Tibial nerve (tissue), 4 donors: ENCODE measurements around the gene PMS1. TPM values are rescaled to one million over a fixed set of nuclear protein-coding genes. Genes with fewer than 3 reads are reported as not detected.
"Not testable (repeated sequence)": the region's sequence is repeated elsewhere in the genome, so short reads cannot be mapped to it uniquely, and the experiment has no call there.

Experiments used
- DNase-seq, 2 donors: peaks; one replicate each; pipeline ENCODE4 v3.0.0-alpha.2; 2019; ENCODE audit warnings: low spot score in 2 of 2
- H3K27ac ChIP-seq, 4 donors: fragments of 200-600 bp; sonication (generic) in 3 of 4; one replicate each; pipeline ENCODE4 v1.5.1; 2017 to 2019; ENCODE audit warnings: mild to moderate bottlenecking in 1 of 4
- H3K27me3 ChIP-seq, 2 donors: fragments of 200-600 bp; sonication (generic) in 1 of 2; one replicate each; pipeline versions ENCODE4 v1.5.1 to v1.6.0; 2017 to 2019
- H3K36me3 ChIP-seq, 3 donors: fragments of 200-600 bp; sonication (generic); one replicate each; pipeline ENCODE4 v1.5.1; 2018 to 2019
- H3K4me1 ChIP-seq, 4 donors: fragments of 200-600 bp; sonication (generic) in 3 of 4; one replicate each; pipeline ENCODE4 v1.5.1; 2017 to 2019
- H3K4me3 ChIP-seq, 4 donors: fragments of 200-600 bp; sonication (generic) in 3 of 4; one replicate each; pipeline ENCODE4 v1.5.1; 2017 to 2019; ENCODE audit warnings: mild to moderate bottlenecking in 1 of 4, moderate library complexity in 1 of 4
- H3K9me3 ChIP-seq, 4 donors: fragments of 200-600 bp; sonication (generic) in 3 of 4; one replicate each; pipeline ENCODE4 v1.5.1; 2017 to 2019
- CTCF ChIP-seq, 5 experiments: fragments of 200-600 bp in 3 of 5; fragments of 450-650 bp in 2 of 5; sonication (generic) in 3 of 5; IDR thresholded peaks; one replicate each; pipeline ENCODE4 v1.5.1; 2016 to 2019; ENCODE audit warnings: antibody characterized with exemption in 5 of 5, mild to moderate bottlenecking in 3 of 5, moderate library complexity in 2 of 5
- EP300 ChIP-seq, 2 donors: sonication (generic); formaldehyde crosslinking; IDR thresholded peaks; one replicate each; pipeline ENCODE4 v1.6.1; 2017; ENCODE audit warnings: antibody characterized with exemption in 2 of 2, mild to moderate bottlenecking in 1 of 2
- POLR2A ChIP-seq, 2 donors: fragments of 450-650 bp; IDR thresholded peaks; one replicate each; pipeline ENCODE4 v1.6.1; 2017; ENCODE audit warnings: antibody characterized with exemption in 2 of 2, mild to moderate bottlenecking in 2 of 2, moderate library complexity in 2 of 2
- WGBS, 2 donors: methylation state at CpG; one replicate each; pipeline ENCODE4 v1.1.5; 2018; 5-methylcytosine and 5-hydroxymethylcytosine counted together
- total RNA-seq, 4 donors: library from RNA; depleted of rRNA; stranded (reverse); fragments of >200 nt; gene quantifications; one replicate each; pipeline ENCODE4 v1.1.0, GENCODE V29; 2016

PMS1 gene
- total RNA-seq, 4 donors from 2014 or later: 11.2 to 33.0 (median 21.0) TPM

- TF ChIP-seq POLR2A (IDR thresholded peaks at IDR 0.05) (no peak), EP300 (IDR thresholded peaks at IDR 0.05) (no peak), CTCF (IDR thresholded peaks at IDR 0.05) (no peak)
- WGBS, 2 donors: 70 to 82% methylated on average over 2 of the region's 2 CpGs
These were observed 96.2 kb downstream of the PMS1 start for GRCh38 chr2:189880429-189880828.

GRCh38 chr2:189880832-189881492, 96.7 kb downstream of the PMS1 start:
- WGBS, 2 donors: 81 to 84% methylated on average over 5 of the region's 5 CpGs
- TF ChIP-seq POLR2A (IDR thresholded peaks at IDR 0.05): no peak
- no peak for TF ChIP-seq CTCF (IDR thresholded peaks at IDR 0.05)
- TF ChIP-seq EP300 (IDR thresholded peaks at IDR 0.05): no peak
- H3K27ac ChIP-seq: no peak overlapping the region

More at GRCh38 chr2:189880429-189880828, 96.2 kb downstream of the PMS1 start:
- DNase-seq: no peak
- Histone ChIP-seq H3K9me3 (no peaks in the 10 kb centered on the region), H3K27me3 (no peaks in the 10 kb centered on the region), H3K36me3 (peaks cover 0 to 30% (median 0%) of the 10 kb centered on the region in 3 donors), H3K27ac (no peak overlapping the region), H3K4me1 (no peaks in the 10 kb centered on the region), H3K4me3 (no peak overlapping the region)

GRCh38 chr2:189885368-189885767, 101.1 kb downstream of the PMS1 start:
- Histone ChIP-seq H3K36me3 (no peaks in the 10 kb centered on the region), H3K4me1 (no peaks in the 10 kb centered on the region), H3K27me3 (no peaks in the 10 kb centered on the region), H3K4me3 (no peak overlapping the region), H3K9me3 (peaks cover 0 to 23% (median 0%) of the 10 kb centered on the region in 4 donors), H3K27ac (no peak overlapping the region)
- no peak for DNase-seq
- WGBS, 2 donors: 82 to 94% methylated on average over 2 of the region's 2 CpGs
- TF ChIP-seq CTCF (IDR thresholded peaks at IDR 0.05): no peak
- TF ChIP-seq EP300 (IDR thresholded peaks at IDR 0.05): no peak
- TF ChIP-seq POLR2A (IDR thresholded peaks at IDR 0.05): no peak

More at GRCh38 chr2:189880832-189881492, 96.7 kb downstream of the PMS1 start:
- no peaks in the 10 kb centered on the region for H3K27me3 ChIP-seq
- peaks cover 0 to 27% (median 0%) of the 10 kb centered on the region in 3 donors for H3K36me3 ChIP-seq
- DNase-seq: no peak
- H3K4me1 ChIP-seq: no peaks in the 10 kb centered on the region
- H3K9me3 ChIP-seq: no peaks in the 10 kb centered on the region
- no peak overlapping the region for H3K4me3 ChIP-seq

GRCh38 chr2:189892546-189893294, 108.5 kb downstream of the PMS1 start:
- H3K27ac ChIP-seq, H3K4me1 ChIP-seq, H3K27me3 ChIP-seq, DNase-seq, H3K4me3 ChIP-seq, H3K36me3 ChIP-seq: not testable (repeated sequence)
- H3K9me3 ChIP-seq: peaks cover 0 to 26% (median 0%) of the 10 kb centered on the region in 4 donors
- WGBS, 2 donors: 81 to 82% methylated on average over 7 of the region's 7 CpGs

GRCh38 chr2:189896809-189897208, 112.6 kb downstream of the PMS1 start:
- Histone ChIP-seq H3K4me1 (no peaks in the 10 kb centered on the region), H3K4me3 (no peak overlapping the region), H3K9me3 (peaks cover 0 to 7% (median 0%) of the 10 kb centered on the region in 4 donors), H3K27me3 (no peaks in the 10 kb centered on the region), H3K36me3 (no peaks in the 10 kb centered on the region), H3K27ac (no peak overlapping the region)
- DNase-seq: no peak
- TF ChIP-seq POLR2A (IDR thresholded peaks at IDR 0.05) (no peak), EP300 (IDR thresholded peaks at IDR 0.05) (no peak), CTCF (IDR thresholded peaks at IDR 0.05) (no peak)
- 80 to 87% methylated on average over 1 of the region's 1 CpG for WGBS, 2 donors
